Cardiac muscle cell (in vitro differentiated cells and primary cell): ENCODE data around the gene ZNF774. TPM values are rescaled to one million over a fixed set of nuclear protein-coding genes. Genes with fewer than 3 reads are reported as not detected.

Experiments used
- DNase-seq, 2 donors: peaks; one replicate each; pipeline versions ENCODE4 v3.0.0 to v3.0.0-alpha.2; 2010 to 2017; ENCODE audit warnings: low read depth in 1 of 2, low spot score in 1 of 2
- H3K27ac ChIP-seq: fragments of 200-600 bp; sonication (generic); 2 replicates; pipeline ENCODE4 v1.5.1; 2016
- H3K27me3 ChIP-seq: fragments of 200-600 bp; sonication (generic); 2 replicates; pipeline ENCODE4 v1.6.0; 2016; ENCODE audit warnings: control low read depth
- H3K36me3 ChIP-seq: fragments of 200-600 bp; sonication (generic); 2 replicates; pipeline ENCODE4 v1.5.1; 2016; ENCODE audit warnings: control low read depth
- H3K4me1 ChIP-seq: fragments of 200-600 bp; sonication (generic); 2 replicates; pipeline ENCODE4 v1.8.1; 2017; ENCODE audit warnings: low read depth, mild to moderate bottlenecking, mixed run types
- H3K4me3 ChIP-seq: fragments of 200-600 bp; sonication (generic); 2 replicates; pipeline ENCODE4 v1.5.1; 2016; ENCODE audit warnings: mild to moderate bottlenecking
- H3K9me3 ChIP-seq: fragments of 200-600 bp; sonication (generic); 2 replicates; pipeline ENCODE4 v1.5.1; 2017; ENCODE audit warnings: low read depth, mild to moderate bottlenecking, control low read depth
- CTCF ChIP-seq: IDR thresholded peaks from 2 replicates; pipeline ENCODE4 v1.5.1; 2012; ENCODE audit warnings: low read depth, mild to moderate bottlenecking, low read length
- polyA plus RNA-seq: library from polyadenylated mRNA; unstranded; fragments of >200 nt; fragmentation: Nextera tagmentation; extraction: Ambion mirVana; gene quantifications from 2 replicates; pipeline ENCODE4 v1.2.1, GENCODE V29; 2016
- total RNA-seq: library from RNA; depleted of rRNA; stranded (reverse); fragments of >200 nt; gene quantifications from 2 replicates; pipeline ENCODE4 v1.2.3, GENCODE V29; 2016

The ZNF774 gene
- total and polyA plus RNA-seq, 2 experiments from 2014 or later: 1.7 to 2.1 TPM

DNA sequence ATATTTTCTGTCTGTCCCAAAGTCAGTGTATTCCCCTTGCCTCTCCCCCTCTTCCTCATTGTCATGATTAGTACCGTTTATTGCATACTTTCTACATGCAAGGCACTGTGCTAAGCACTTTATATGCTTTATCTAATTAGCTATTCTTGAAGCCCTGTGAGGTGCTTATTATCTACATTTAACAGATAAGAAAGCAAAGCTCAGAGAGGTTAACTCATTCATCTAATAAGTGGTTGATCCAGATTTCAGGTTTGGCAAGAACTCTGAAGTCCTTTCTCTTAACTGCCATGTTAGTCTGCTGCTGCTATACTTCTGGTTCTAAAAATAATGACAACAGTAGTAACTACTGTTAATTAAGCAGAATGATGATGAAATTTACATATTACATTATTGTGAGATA lies 49.4 kb downstream of the ZNF774 start:
- peak overlapping the region; percentile 12 for H3K4me3 ChIP-seq
- H3K27me3 ChIP-seq: no peaks in the 10 kb centered on the region
- peak overlapping the region; percentile 92 for H3K27ac ChIP-seq
- peaks cover 30% of the 10 kb centered on the region for H3K4me1 ChIP-seq
- TF ChIP-seq CTCF: no peak
- no peaks in the 10 kb centered on the region for H3K36me3 ChIP-seq
- H3K9me3 ChIP-seq: no peaks in the 10 kb centered on the region
- no peak for DNase-seq

DNA sequence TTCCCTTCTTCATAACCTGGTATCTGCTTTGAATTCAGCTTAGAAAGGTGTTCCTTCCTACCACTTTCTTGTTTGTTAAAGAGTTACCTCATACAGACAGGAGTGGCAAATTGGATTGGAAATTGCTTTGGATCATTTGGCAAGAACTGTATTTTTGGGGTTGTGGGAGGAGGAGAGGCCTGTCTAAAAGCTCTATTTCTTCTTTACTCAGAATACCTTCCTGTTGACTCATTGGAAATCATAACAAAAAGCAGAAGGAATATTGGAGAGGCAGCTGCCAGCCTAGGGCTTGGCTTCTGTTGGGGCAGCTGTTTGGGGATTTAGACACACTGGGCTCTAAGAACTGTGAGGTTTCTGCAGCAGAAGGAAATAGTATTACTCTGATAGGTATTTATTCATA lies 50.1 kb downstream of the ZNF774 start:
- Histone ChIP-seq H3K27me3 (no peaks in the 10 kb centered on the region), H3K4me3 (no peak overlapping the region), H3K4me1 (peaks cover 30% of the 10 kb centered on the region), H3K9me3 (no peaks in the 10 kb centered on the region), H3K36me3 (no peaks in the 10 kb centered on the region), H3K27ac (peak overlapping the region; percentile 92)
- no peak for TF ChIP-seq CTCF
- DNase-seq: peak in 1 of 2 donors; percentile 87

- Histone ChIP-seq H3K4me3 (no peak overlapping the region), H3K27ac (peak overlapping the region; percentile 92), H3K27me3 (no peaks in the 10 kb centered on the region), H3K4me1 (peaks cover 30% of the 10 kb centered on the region), H3K36me3 (no peaks in the 10 kb centered on the region), H3K9me3 (no peaks in the 10 kb centered on the region)
- DNase-seq: no peak
- no peak for TF ChIP-seq CTCF
Observed at GRCh38 chr15:90402767-90403166, 50.7 kb downstream of the ZNF774 start.

GRCh38 chr15:90405055-90405607 lies 53.0 kb downstream of the ZNF774 start:
- Histone ChIP-seq H3K36me3 (no peaks in the 10 kb centered on the region), H3K4me3 (no peak overlapping the region), H3K27me3 (no peaks in the 10 kb centered on the region), H3K4me1 (peaks cover 27% of the 10 kb centered on the region), H3K27ac (no peak overlapping the region), H3K9me3 (no peaks in the 10 kb centered on the region)
- no peak for DNase-seq
- no peak for TF ChIP-seq CTCF

- H3K36me3 ChIP-seq: no peaks in the 10 kb centered on the region
- no peaks in the 10 kb centered on the region for H3K27me3 ChIP-seq
- no peak for DNase-seq
- no peaks in the 10 kb centered on the region for H3K9me3 ChIP-seq
- H3K27ac ChIP-seq: no peak overlapping the region
- no peak for TF ChIP-seq CTCF
- H3K4me1 ChIP-seq: peaks cover 11% of the 10 kb centered on the region
- no peak overlapping the region for H3K4me3 ChIP-seq
Observed at GRCh38 chr15:90407336-90407735, 55.3 kb downstream of the ZNF774 start.

DNA sequence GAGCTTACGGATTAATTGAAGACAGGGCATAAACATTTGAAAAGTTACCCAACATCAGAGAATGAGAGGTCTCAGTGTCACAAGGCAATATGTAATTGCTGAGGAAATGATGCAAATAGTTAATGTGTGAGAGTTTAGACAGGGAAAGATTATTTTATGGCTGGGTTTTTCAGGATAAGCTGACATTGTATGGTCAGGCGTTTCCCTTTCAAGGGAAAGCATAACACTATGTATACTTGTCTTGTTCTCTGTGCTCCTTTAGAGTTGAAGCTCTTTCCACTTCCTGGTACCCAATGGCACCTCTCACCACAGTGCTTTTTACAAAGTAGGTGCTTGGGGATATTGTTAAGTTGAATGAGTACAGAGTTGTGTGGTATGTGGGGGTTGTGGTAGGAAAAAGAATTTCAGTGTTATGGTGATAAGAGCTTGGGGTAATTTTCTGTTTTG lies 55.8 kb downstream of the ZNF774 start:
- H3K27ac ChIP-seq: no peak overlapping the region
- no peaks in the 10 kb centered on the region for H3K27me3 ChIP-seq
- peak in 1 of 2 donors; percentile 72 for DNase-seq
- H3K36me3 ChIP-seq: no peaks in the 10 kb centered on the region
- no peaks in the 10 kb centered on the region for H3K9me3 ChIP-seq
- peaks cover 11% of the 10 kb centered on the region for H3K4me1 ChIP-seq
- TF ChIP-seq CTCF: no peak
- H3K4me3 ChIP-seq: no peak overlapping the region
